WERI-Rb-1 (cell line): ENCODE results near the gene MEIKIN.

ENCODE experiments used
- DNase-seq: peaks from one replicate; pipeline ENCODE4 v3.0.0-alpha.2; 2020
- H3K27ac ChIP-seq: fragments of 250-450 bp; sonication (Bioruptor Pico); 2 replicates; pipeline ENCODE4 v1.5.1; 2020; ENCODE audit warnings: mild to moderate bottlenecking, moderate library complexity
- H3K27me3 ChIP-seq: fragments of 250-450 bp; sonication (Bioruptor Pico); 2 replicates; pipeline ENCODE4 v1.5.1; 2021; ENCODE audit warnings: mild to moderate bottlenecking, low read depth, moderate library complexity; ENCODE audit not compliant: insufficient read depth, severe bottlenecking
- H3K36me3 ChIP-seq: fragments of 250-450 bp; sonication (Bioruptor Pico); 2 replicates; pipeline ENCODE4 v1.5.1; 2020; ENCODE audit warnings: mild to moderate bottlenecking, moderate library complexity
- H3K4me3 ChIP-seq: 2 replicates; pipeline ENCODE4 v1.5.1; 2011; ENCODE audit warnings: low read depth, mild to moderate bottlenecking, control low read depth, low read length
- H3K9me3 ChIP-seq: fragments of 250-450 bp; sonication (Bioruptor Pico); 2 replicates; pipeline ENCODE4 v1.5.1; 2021; ENCODE audit warnings: mild to moderate bottlenecking, moderate library complexity; ENCODE audit not compliant: severe bottlenecking
- TF ChIP-seq, protein P1 (sequence below): IDR thresholded peaks from 2 replicates; pipeline ENCODE4 v1.5.1; 2011; ENCODE audit warnings: low read depth, mild to moderate bottlenecking, control low read depth, inconsistent platforms, low read length

Gene MEIKIN

DNA sequence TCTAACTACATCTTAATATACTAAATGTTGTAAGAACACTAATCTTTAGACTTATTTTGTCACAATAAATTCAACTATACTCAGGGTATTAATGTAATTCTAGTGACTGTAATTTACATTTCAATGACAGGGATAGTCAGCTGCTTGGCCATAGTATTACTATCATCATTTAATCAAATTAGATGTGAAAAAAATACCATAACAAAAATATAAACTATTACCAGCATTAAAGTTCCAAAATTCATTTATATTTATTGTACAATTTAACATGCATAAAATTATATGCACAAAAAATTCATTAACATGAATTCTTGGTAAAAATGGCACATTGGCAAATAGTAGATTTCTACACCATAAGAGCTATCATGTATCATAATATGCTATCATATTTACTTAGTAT is 177.6 kb downstream of the MEIKIN start:
- Histone ChIP-seq H3K9me3 (no peaks in the 10 kb centered on the region), H3K36me3 (0 out of 2 replicates have a peak, but pooled peaks cover 2% of the 10 kb centered on the region), H3K4me3 (no peak overlapping the region), H3K27ac (no peak overlapping the region), H3K27me3 (no peaks in the 10 kb centered on the region)
- TF ChIP-seq, protein P1, sequence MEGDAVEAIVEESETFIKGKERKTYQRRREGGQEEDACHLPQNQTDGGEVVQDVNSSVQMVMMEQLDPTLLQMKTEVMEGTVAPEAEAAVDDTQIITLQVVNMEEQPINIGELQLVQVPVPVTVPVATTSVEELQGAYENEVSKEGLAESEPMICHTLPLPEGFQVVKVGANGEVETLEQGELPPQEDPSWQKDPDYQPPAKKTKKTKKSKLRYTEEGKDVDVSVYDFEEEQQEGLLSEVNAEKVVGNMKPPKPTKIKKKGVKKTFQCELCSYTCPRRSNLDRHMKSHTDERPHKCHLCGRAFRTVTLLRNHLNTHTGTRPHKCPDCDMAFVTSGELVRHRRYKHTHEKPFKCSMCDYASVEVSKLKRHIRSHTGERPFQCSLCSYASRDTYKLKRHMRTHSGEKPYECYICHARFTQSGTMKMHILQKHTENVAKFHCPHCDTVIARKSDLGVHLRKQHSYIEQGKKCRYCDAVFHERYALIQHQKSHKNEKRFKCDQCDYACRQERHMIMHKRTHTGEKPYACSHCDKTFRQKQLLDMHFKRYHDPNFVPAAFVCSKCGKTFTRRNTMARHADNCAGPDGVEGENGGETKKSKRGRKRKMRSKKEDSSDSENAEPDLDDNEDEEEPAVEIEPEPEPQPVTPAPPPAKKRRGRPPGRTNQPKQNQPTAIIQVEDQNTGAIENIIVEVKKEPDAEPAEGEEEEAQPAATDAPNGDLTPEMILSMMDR = no peak
- no peak for DNase-seq

DNA sequence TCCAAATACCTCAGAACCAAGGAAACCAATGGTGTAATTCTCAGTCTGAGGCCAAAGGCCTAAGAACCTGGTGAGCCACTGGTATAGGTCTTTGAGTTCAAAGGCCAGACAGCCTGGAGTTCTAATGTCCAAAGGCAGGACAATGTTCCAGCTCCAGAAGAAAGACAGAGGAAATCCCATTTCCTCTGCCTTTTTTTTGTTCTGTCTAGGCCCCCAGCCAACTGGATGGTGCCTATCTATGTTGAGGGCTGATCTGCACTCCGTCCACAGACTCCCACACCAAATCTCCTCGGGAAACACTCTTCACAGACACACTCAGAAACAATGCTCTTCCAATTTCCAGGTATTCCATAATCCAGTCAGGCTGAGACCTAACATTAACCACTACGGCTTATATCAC is 178.8 kb downstream of the MEIKIN start:
- TF ChIP-seq, protein P1 = no peak
- 0 out of 2 replicates have a peak, but pooled peaks cover 2% of the 10 kb centered on the region for H3K36me3 ChIP-seq
- no peaks in the 10 kb centered on the region for H3K9me3 ChIP-seq
- no peak overlapping the region for H3K4me3 ChIP-seq
- no peak for DNase-seq
- H3K27me3 ChIP-seq = no peaks in the 10 kb centered on the region
- H3K27ac ChIP-seq = no peak overlapping the region

DNA sequence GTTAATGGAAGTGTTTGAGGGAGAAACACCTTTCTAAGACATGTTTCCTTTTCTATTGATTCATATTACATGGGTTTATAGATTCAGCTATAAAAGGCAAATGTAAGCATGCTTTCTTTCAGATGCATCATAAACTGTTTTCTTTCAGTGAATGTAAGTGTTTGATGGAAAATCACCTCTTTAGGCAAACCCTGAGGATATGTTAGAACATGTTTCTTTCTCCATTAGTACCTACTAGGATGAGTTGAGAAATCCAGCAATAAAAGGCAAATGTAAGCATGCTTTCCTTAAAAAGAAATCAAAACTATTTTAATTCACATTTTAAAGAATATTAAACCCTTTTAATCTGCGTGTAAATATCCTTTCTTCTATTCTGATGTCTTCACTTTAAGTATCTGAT is 180.2 kb downstream of the MEIKIN start:
- H3K4me3 ChIP-seq = no peak overlapping the region
- DNase-seq = no peak
- H3K36me3 ChIP-seq = 0 out of 2 replicates have a peak, but pooled peaks cover 2% of the 10 kb centered on the region
- TF ChIP-seq, protein P1 = no peak
- no peak overlapping the region for H3K27ac ChIP-seq
- no peaks in the 10 kb centered on the region for H3K9me3 ChIP-seq
- H3K27me3 ChIP-seq = no peaks in the 10 kb centered on the region

DNA sequence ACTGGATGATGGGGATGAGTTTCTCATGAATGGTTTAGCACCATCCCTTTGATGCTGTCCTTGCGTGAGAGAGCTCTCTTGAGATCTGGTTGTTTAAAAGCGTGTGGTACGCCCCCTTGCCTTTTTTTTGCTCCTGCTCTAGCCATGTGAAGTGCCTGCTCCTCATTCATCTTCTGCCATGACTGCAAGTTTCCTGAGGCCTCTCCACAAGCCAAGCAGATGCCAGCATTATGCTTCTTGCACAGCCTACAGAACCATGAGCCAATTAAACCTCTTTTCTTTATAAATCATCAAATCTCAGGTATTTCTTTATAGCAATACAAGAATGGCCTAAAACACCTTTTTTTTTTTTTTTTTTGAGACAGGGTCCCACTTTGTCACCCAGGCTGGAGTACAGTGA is 181.5 kb downstream of the MEIKIN start:
- TF ChIP-seq, protein P1 = no peak
- Histone ChIP-seq H3K9me3 (no peaks in the 10 kb centered on the region), H3K4me3 (no peak overlapping the region), H3K27me3 (no peaks in the 10 kb centered on the region), H3K27ac (no peak overlapping the region), H3K36me3 (0 out of 2 replicates have a peak, but pooled peaks cover 2% of the 10 kb centered on the region)
- DNase-seq = no peak

DNA sequence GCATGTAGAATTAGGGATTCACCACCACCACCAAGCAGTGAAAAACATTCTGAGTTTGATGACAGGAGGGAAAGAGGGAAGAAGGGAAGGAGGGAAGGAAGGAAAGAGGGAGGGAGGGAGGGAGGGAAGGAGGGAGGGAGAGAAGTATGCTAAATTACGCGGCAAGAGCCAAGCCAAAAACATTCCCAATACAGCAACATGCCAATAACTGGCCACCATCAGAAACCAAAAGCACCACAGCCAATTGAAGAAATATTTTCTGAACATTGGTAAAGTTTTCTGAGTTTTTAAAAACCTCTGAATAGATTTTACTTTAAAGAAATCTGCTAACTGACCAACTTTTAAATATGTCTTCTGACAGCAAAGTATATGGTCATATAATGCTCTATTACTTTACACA is 184.7 kb downstream of the MEIKIN start:
- TF ChIP-seq, protein P1 = no peak
- DNase-seq = no peak
- 0 out of 2 replicates have a peak, but pooled peaks cover 2% of the 10 kb centered on the region for H3K36me3 ChIP-seq

DNA sequence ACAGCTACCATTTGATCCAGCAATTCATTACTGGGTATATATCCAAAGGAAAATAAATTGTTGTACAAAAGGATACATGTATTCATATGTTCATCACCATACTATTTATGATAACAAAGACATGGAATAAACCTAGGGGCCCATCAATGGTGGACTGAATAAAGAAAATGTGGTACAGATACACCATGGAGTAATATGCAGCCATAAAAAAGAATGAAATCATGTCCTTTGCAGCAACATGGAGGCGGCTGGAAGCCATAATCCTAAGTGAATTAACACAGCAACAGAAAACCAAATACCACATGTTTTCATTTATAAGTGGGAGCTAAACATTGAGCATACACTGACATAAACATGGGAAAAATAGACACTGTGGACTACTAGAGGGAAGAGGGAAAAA is 185.8 kb downstream of the MEIKIN start:
- no peak overlapping the region for H3K27ac ChIP-seq
- no peak for DNase-seq
- H3K9me3 ChIP-seq = no peaks in the 10 kb centered on the region
- no peaks in the 10 kb centered on the region for H3K27me3 ChIP-seq
- TF ChIP-seq, protein P1 = no peak
- H3K4me3 ChIP-seq = no peak overlapping the region
- H3K36me3 ChIP-seq = 0 out of 2 replicates have a peak, but pooled peaks cover 2% of the 10 kb centered on the region

More for the DNA sequence above, 184.7 kb downstream of the MEIKIN start:
- no peaks in the 10 kb centered on the region for H3K9me3 ChIP-seq
- H3K27me3 ChIP-seq = no peaks in the 10 kb centered on the region
- no peak overlapping the region for H3K27ac ChIP-seq
- no peak overlapping the region for H3K4me3 ChIP-seq
